GM19238 (cell line): ENCODE data around the gene GYPC.

Experiments used
- DNase-seq: peaks from one replicate; pipeline ENCODE4 v3.0.0; 2011; ENCODE audit warnings: low spot score; ENCODE audit not compliant: insufficient read length

GYPC gene

DNA sequence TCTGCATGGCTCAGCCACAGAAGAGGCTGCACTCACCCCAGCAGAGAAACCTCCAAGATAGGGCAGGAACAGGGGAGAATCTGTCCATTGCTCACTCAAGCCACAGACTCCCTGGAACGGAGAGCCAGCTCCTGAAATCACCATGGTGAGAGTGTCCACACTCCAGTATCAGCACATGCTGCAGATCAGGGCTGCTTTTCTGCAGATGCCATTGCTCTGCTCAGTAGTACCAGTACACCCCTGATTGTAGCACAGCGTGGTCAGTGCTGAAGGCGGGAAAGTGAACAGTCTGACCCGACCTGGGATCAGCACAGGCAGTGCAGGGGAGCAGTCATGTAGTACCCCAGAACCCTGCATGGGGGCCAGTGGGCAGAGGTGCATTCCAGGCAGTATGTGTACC lies 73.9 kb downstream of the GYPC start:
- no peak for DNase-seq

DNA sequence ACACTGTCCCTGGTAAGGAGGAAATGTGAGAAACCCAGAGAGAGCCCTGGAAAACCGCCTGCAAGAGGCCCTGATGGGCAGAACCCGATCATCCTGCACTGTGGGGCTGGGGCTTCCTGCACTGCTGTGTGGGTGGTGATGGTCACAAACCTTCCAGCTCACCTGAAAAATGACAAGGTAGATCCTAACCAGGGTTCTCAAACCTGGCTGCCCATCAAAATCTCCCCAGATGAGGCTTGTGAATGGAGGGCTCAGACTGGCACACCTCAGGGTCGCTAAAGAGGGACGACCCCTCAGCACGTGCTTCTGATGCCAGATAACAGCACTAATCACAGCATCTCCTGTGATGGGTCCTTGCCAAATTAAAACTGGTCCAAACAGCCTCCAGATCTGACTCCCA lies 74.7 kb downstream of the GYPC start:
- DNase-seq = no peak

DNA sequence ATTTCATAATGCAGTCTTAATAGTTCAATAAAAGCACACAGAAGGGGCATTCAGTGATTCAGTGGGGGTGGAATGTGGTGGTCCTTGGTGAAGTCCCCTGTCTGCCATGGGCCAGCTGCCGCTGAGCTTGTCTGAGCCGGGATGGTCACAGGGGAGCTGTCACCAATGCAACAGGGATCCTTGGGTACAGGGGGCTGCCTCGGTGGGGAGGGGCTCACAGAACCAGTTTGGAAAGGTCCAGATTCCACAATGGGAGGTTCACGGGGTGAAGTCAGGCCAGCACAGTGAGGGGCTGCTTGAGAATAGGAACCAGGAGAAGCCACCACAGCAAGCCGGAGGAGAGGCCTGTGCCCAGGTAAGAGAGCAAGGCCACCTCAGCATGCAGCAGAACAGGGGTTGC lies 75.4 kb downstream of the GYPC start:
- DNase-seq = no peak

DNA sequence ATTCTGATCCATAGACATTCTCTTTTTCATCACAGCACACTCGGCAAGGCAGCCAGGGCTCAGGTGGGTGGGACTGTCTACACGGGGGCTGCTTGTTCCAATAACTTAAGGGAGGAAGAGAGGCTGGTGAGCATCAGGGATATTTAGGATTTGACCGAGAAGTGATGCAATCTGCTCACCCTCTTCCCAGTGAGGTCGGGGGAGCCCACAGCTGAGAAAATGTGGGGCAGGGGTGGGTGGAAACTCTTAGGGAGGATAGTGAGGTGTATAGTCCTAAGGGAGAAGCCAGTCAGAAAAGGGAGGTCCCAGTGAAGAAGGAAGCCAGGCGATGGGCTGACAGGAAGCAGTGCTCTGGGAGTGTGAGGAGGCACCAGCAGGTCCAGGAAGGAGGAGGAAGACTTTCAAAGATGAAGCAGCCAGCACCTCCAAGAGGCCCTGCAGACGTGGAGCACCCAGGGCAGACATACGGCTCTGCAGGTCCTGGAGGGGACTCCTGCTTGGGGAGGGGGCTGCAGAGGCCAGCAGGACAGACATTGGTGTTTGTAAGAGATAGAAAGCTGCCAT lies 76.8 kb downstream of the GYPC start:
- DNase-seq = no peak

DNA sequence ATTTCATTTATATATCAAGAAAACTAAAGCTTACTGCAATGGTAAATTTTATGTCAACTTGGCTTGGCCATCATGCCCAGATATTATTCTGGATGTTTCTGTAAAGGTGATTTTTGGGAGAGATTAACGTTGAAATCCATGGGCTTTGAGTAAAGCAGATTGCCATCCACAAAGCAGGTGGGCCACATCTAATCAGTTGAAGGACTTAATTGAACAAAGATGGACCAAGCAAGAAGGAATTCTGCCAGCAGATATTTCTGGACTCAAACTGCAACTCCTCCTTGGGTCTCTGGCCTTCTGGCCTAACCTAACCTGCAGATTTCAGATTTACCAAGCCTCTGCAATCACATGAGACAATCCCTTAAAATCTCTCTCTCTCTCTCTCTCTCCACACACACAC lies 77.8 kb downstream of the GYPC start:
- no peak for DNase-seq

DNA sequence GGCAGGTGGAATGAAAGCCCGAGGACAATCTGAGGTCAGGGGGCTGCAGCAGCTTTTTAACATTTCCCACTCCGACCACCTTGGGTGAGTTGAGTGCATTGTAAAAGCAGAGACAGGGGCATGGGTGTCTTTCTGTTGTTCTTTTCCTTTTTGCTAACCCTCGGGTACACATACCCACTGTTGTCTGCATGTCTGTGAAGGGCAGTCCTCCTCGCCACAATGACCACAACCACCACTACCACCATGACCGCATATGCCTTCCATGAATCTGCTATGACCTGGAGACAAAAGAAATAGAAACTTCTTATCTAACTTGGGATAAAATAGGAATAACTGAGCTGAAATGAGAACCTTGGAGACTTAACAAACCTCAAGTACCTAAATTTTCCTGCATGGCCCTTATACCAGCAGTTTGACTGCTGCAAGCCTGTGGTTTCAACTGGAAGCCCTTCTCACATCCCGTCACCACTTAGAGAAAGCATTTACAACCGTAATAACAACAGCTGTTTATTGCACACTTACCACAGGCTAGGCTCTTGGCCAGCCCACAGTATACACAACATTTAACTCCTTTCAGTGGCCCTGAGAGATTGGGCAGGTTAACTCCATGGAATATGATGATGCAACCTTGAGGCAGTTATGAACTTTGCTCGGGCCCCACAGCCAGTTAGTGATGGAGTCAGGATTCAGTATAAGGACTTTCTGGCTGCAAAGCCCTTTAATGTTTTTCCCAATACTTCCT lies 80.3 kb downstream of the GYPC start:
- no peak for DNase-seq

DNA sequence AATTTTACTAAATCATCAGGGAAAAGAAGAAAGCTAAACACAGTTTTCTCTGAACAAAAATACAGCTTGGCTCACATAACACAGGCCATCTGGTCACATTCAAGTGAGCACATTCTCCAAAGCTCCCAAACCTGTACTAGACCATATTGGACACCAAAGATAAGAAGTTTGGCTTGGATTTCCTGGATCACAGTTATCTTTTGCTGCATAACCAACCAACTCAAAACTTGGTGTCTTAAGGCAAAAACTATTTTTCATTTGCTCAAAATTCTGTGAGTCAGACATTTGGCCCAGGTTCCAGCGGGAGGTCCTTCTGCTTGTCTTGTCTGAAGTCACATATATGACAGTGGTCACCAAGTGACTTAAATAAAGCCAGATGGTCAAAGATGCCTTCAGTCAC lies 83.2 kb downstream of the GYPC start:
- DNase-seq = no peak

DNA sequence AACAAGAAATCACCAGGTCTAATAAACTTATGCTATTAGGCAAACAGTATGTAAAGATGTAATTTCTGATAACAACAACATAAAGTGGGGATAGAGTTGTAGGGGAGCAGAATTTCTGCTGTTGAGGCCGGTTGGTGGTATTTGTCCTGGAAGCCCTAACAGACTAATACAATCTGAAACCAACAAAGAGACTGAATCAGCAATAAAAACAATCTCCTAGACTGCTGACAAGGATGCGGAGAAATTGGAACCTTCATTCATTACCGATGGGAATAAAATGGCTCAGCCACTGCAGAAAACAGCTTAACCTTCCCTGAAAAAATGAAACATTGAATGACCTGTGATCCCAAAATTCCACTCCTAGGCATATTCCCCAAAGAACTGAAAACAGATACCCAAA lies 88.7 kb downstream of the GYPC start:
- DNase-seq = no peak
